ENCODE results near the gene PYGB. TPM values are rescaled to one million over a fixed set of nuclear protein-coding genes. Genes with fewer than 3 reads are reported as not detected.

Gene PYGB
- total RNA-seq, 2 donors from 2014 or later: 231 to 261 TPM

GRCh38 chr20:25282796-25283195, 34.9 kb downstream of the PYGB start:
- 84% methylated on average over 11 of the region's 11 CpGs for WGBS
- Histone ChIP-seq H3K27me3 (replicated peaks; ENCODE audit: insufficient read depth) (no peaks in the 10 kb centered on the region), H3K4me3 (no peak overlapping the region), H3K4me1 (replicated peaks) (peaks cover 17% of the 10 kb centered on the region), H3K9me3 (no peaks in the 10 kb centered on the region), H3K27ac (peak overlapping the region in 1 of 2 donors; percentile 15), H3K36me3 (peaks cover 12 to 38% of the 10 kb centered on the region in 2 donors)
- DNase-seq (ENCODE audit: low spot score): no peak
- TF ChIP-seq CTCF (IDR thresholded peaks at IDR 0.05) (no peak), POLR2A (IDR thresholded peaks at IDR 0.05) (no peak), POLR2AphosphoS5 (IDR thresholded peaks at IDR 0.05) (no peak)
- intact Hi-C loops (cut with DNase I): no loop called here

GRCh38 chr20:25283221-25283951, 35.5 kb downstream of the PYGB start:
- TF ChIP-seq POLR2AphosphoS5 (IDR thresholded peaks at IDR 0.05) (no peak), CTCF (IDR thresholded peaks at IDR 0.05) (no peak), POLR2A (IDR thresholded peaks at IDR 0.05) (no peak)
- peak overlapping the region in 1 of 2 donors; percentile 15 for H3K27ac ChIP-seq
- no peak overlapping the region for H3K4me3 ChIP-seq
- H3K4me1 ChIP-seq (replicated peaks): peaks cover 17% of the 10 kb centered on the region
- DNase-seq (ENCODE audit: low spot score): no peak
- intact Hi-C loops (cut with DNase I): no loop called here
- WGBS: 92% methylated on average over 24 of the region's 24 CpGs
- no peaks in the 10 kb centered on the region for H3K27me3 ChIP-seq (replicated peaks; ENCODE audit: insufficient read depth)
- no peaks in the 10 kb centered on the region for H3K9me3 ChIP-seq
- peaks cover 17 to 43% of the 10 kb centered on the region in 2 donors for H3K36me3 ChIP-seq

GRCh38 chr20:25284131-25284601, 36.3 kb downstream of the PYGB start:
- Histone ChIP-seq H3K36me3 (peaks cover 20 to 46% of the 10 kb centered on the region in 2 donors), H3K4me1 (replicated peaks) (peaks cover 13% of the 10 kb centered on the region), H3K9me3 (no peaks in the 10 kb centered on the region), H3K27ac (no peak overlapping the region), H3K4me3 (no peak overlapping the region), H3K27me3 (replicated peaks; ENCODE audit: insufficient read depth) (no peaks in the 10 kb centered on the region)
- TF ChIP-seq POLR2AphosphoS5 (IDR thresholded peaks at IDR 0.05): no peak
- no peak for TF ChIP-seq CTCF (IDR thresholded peaks at IDR 0.05)
- no peak for TF ChIP-seq POLR2A (IDR thresholded peaks at IDR 0.05)
- 93% methylated on average over 17 of the region's 17 CpGs for WGBS
- DNase-seq (ENCODE audit: low spot score): no peak
- intact Hi-C loops (cut with DNase I): no loop called here

GRCh38 chr20:25285091-25285647, 37.3 kb downstream of the PYGB start:
- Histone ChIP-seq H3K27me3 (replicated peaks; ENCODE audit: insufficient read depth) (no peaks in the 10 kb centered on the region), H3K9me3 (no peaks in the 10 kb centered on the region), H3K36me3 (peaks cover 22 to 49% of the 10 kb centered on the region in 2 donors), H3K4me1 (replicated peaks) (peaks cover 9% of the 10 kb centered on the region), H3K4me3 (no peak overlapping the region), H3K27ac (no peak overlapping the region)
- DNase-seq (ENCODE audit: low spot score): no peak
- intact Hi-C loops (cut with DNase I): no loop called here
- 78% methylated on average over 26 of the region's 26 CpGs for WGBS
- TF ChIP-seq CTCF (IDR thresholded peaks at IDR 0.05): no peak
- no peak for TF ChIP-seq POLR2A (IDR thresholded peaks at IDR 0.05)
- TF ChIP-seq POLR2AphosphoS5 (IDR thresholded peaks at IDR 0.05): no peak

All from prostate gland (tissue), 2 donors.